Neural cell (in vitro differentiated cells): ENCODE measurements around the gene BRD7.

Source experiments
- CTCF ChIP-seq: fragments of 450-650 bp; IDR thresholded peaks from 2 replicates; pipeline ENCODE4 v1.5.1; 2014; ENCODE audit warnings: antibody characterized with exemption, mild to moderate bottlenecking, moderate library complexity; ENCODE audit not compliant: poor library complexity, severe bottlenecking
- EP300 ChIP-seq: fragments of 450-650 bp; conservative IDR thresholded peaks from 2 replicates; pipeline ENCODE4 v1.6.1; 2014; ENCODE audit warnings: antibody characterized with exemption, mild to moderate bottlenecking, moderate library complexity; ENCODE audit not compliant: poor library complexity, severe bottlenecking
- EZH2 ChIP-seq: fragments of 200-600, 300-800 bp; shearing (Covaris generic), sonication (generic); IDR thresholded peaks from 2 replicates; pipeline ENCODE4 v1.6.1; 2014; ENCODE audit warnings: antibody characterized with exemption, low read length, borderline replicate concordance, mild to moderate bottlenecking; ENCODE audit not compliant: insufficient read depth, poor library complexity, severe bottlenecking
- MXI1 ChIP-seq: fragments of 450-650 bp; conservative IDR thresholded peaks from 2 replicates; pipeline ENCODE4 v1.6.1; 2014; ENCODE audit warnings: antibody characterized with exemption, mild to moderate bottlenecking; ENCODE audit not compliant: poor library complexity, severe bottlenecking
- POLR2AphosphoS5 ChIP-seq: IDR thresholded peaks from 2 replicates; pipeline ENCODE4 v1.6.1; 2012
- RAD21 ChIP-seq: fragments of 450-650 bp; conservative IDR thresholded peaks from 2 replicates; pipeline ENCODE4 v1.6.1; 2014; ENCODE audit warnings: antibody characterized with exemption, mild to moderate bottlenecking, moderate library complexity
- REST ChIP-seq: IDR thresholded peaks from 2 replicates; pipeline ENCODE4 v1.6.1; 2012; ENCODE audit warnings: borderline replicate concordance
- SMC3 ChIP-seq: fragments of 450-650 bp; conservative IDR thresholded peaks from 2 replicates; pipeline ENCODE4 v1.6.1; 2014; ENCODE audit warnings: antibody characterized with exemption, mild to moderate bottlenecking, moderate library complexity; ENCODE audit not compliant: poor library complexity
- TAF1 ChIP-seq: IDR thresholded peaks from 2 replicates; pipeline ENCODE4 v1.6.1; 2012; ENCODE audit warnings: low read depth

- no peak for TF ChIP-seq CTCF
- no peak for TF ChIP-seq EZH2
- no peak for TF ChIP-seq POLR2AphosphoS5
- no peak for TF ChIP-seq EP300
- no peak for TF ChIP-seq REST
- no peak for TF ChIP-seq RAD21
- no peak for TF ChIP-seq TAF1
- TF ChIP-seq MXI1, result no peak
- no peak for TF ChIP-seq SMC3
Measured at GRCh38 chr16:50402298-50402895, 33.6 kb upstream of the BRD7 start.
